ENCODE results near the gene NLRP4.
"Not testable (repeated sequence)": the region's sequence is repeated elsewhere in the genome, so short reads cannot be mapped to it uniquely, and the experiment has no call there.

Gene NLRP4

DNA sequence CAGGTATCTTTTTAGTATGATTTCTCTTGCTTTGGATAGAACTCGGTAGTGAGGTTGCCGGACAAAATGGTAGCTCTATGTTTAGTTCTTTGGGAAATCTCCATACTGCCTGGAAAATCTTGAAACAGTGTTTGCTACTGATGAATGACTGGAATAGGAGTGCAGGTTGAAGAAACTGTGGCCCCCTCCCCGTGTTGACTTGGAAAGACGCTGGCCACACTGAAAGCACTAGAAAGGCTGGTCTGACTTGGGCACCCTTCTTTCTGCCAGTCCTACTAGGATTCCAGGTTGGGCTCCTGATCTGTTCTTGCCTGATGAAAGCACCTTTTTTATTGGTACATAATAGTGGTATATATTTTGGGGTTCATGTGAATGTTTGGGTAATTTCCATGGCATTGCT is 46.3 kb downstream of the NLRP4 start:
- DNase-seq = no peak

DNA sequence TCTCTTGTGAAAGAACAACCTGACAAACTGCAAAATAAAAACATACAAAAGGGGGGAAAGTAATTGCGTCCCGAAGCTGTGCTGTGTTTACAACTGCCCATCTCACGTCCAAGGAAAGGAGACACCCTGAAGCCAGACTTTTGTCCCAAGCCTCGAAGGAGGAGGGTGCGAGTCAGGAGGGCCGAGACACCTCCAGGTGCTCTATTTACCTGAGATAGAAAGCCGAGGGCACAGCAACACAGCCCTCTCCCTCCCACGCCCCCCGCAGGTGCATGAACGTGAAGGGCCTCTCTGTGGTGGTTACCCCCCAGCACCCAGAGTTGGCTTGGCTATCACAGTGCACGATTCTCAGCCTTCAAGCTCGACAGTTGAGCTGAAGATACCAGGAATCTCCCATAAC is 62.6 kb downstream of the NLRP4 start:
- DNase-seq = no peak

DNA sequence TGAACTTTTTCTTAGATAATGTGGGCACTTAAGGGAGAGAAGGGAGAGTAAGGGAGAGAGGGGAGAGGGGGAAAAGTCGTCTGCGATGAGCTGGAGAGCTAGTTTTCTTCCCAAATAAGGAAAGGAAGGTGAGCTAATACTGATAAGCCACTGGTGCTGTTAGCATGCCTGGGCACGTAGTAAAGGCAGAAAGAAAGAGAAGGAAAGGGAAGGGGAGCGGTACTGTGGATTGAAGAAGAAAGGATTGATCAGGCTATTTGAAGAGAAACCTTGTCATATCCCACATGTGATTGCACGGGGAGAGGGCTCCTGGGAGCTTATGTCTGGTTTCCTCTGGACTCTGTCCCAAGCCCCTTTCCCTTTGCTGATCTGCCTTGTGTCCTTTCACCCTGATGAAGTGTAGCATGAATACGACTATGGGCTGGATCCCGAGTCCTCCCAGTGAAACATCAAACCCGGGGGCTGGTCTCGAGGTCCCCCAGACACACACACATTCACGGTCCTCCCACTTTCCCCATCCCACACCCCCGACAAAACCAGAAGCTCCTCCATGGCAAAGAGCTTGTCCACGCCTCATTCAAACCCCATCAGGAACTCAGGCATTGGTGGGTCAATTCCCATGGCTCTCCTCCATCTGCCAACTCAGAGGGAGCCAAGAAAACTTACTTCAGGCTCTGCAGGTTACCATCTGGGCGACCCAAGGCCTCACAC is 65.2 kb downstream of the NLRP4 start:
- no peak for DNase-seq

DNA sequence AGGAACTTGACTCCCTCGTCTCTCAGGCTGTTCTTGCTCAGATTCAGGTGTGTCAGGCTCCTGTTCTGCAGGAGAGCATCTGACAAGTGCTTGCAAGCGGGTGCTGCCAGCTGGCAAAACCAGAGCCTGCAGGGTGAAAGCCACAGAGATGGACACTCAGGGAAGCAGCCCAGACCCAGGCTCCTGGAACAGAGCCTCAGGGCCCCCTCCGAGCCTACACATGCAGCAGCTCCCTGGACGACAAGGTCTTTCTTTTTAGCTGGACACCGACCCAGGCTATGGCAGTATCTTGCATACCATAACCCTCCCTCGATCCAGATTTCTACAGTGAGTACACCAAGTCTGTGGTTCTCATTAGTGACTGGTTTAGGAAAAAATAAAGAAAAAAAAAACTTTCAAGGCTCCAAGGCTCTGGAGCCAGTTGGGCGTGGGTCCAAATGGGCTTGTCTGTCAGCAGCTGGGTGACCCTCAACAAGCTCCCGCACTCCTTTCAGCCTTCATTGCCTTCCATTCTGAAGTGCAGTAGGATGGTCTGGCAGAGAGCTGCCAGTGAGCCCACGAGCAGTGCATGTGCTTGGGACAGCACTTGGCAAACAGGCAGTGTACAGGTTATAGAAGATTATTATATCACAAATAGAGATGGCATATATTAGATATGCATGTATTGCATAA is 65.9 kb downstream of the NLRP4 start:
- DNase-seq = no peak

DNA sequence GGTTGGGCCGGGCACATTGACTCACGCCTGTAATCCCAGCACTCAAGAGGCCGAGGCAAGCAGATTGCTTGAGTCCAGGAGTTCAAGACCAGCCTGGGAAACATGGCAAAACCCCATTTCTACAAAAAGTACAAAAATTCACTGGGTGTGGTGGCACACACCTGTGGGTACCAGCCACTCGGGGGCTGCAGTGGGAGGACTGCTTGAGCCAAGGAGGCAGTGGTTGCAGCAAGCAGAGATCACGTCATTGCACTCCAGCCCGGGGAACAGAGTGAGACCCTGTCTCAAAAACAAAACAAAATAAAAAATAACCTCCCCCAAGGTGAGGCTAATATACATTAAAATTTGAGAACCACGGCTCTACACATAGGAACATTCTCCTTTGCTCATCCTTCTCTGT is 70.9 kb downstream of the NLRP4 start:
- no peak for DNase-seq

DNA sequence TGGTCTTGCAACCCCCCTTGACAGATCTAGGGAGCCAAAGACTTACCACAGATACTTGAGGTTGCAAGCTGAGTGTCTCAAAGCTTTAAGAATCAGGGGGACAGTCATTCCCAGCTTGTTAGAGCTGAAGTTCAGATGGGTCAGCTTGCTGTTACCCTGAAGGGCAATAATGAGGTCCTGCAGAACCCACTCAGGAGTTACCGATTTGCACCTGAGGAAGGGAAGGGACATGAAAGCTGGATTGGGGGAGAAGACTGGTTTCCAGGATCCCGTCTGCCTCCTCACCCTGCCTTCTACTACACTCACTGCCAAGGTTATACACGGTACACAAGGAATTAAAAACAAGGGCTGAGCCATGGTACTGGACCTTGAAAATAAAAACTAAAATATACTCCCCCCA is 71.4 kb downstream of the NLRP4 start:
- no peak for DNase-seq

DNA sequence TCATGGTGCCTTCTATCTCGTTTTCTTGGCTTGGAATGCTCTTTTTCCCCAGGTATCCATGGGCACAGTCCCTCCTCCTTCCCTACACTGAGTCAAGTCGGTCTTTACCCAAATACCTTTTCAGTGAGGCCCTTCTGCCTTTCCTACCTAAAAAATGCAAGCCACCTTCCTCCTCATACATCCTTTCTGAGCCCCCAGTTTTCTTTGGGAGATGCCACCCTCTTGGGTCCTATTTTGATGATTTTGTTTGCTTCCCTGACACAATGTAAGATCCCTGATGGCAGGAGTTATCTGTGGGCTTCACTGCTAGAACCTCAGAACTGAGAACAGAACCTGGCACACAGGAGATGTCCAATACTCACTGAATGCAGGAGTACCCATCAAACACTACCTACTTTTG is 73.5 kb downstream of the NLRP4 start:
- no peak for DNase-seq

DNA sequence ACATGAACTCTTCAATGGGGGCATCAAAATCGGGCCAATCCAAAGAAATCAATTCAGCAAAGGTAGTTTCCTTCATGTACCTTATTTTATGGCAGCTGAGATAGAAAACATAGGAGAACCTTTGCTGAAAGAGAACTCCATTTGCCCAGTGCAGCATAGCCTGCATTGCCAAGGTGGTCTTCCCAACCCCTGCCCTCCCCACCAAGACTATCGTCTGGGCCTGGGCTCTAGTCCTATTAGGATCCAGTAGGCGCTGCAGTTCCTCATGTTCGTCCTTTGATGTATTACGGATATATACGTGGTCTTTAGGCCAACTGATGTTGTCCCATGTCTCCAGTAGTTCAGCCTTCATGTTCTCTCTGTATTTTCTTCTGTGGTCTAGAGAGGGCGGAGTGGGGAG is 76.6 kb downstream of the NLRP4 start:
- DNase-seq = no peak

DNA sequence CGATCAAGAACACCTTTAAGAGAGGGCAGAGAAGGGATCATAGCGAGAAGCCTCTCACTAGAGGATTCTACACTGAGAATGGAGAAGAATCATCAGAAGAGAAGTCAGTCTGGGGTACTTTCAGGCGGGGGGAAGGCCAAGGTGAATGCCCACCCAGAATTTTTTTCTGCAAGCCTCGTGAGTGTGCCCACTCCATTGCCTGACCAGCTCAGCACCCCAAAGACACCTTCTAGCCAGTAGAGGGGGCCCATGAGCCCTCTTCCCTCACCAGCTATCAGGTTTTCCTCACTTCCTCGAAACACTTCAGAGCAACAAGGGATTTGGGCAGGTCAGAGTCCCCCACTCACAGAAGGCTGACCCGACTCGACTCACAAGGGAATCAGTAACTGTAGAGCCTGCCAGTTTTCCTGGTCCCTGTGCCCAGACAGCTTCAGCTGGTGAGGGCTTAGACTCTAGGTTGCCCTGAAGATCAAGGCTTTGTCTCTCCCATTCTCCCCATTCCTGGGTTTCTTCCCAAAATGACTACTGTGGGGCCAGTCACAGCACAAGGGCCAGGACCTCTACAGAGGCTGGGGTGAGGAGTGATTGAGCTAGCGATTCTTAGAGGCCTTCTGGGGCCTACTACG is 77.4 kb downstream of the NLRP4 start:
- no peak for DNase-seq

DNA sequence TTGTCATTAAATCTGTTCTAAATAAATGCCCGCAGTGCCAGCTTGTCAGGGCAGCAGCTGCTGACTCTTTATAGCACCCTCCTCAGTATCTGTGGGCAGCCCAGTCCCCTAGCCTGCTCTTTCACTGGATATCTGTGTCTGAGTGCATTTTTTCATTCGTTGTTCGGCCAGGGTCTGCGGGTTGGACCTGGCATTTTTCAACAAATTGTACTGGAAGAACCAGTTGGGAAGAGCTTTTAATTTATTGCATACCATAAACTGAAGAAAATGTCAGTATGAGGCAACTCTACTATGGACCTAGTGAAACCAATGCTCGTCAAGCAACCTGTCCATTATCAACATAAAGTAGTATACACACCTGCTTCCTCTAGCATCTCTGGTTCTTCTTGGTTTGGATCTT is 87.2 kb downstream of the NLRP4 start:
- no peak for DNase-seq

DNA sequence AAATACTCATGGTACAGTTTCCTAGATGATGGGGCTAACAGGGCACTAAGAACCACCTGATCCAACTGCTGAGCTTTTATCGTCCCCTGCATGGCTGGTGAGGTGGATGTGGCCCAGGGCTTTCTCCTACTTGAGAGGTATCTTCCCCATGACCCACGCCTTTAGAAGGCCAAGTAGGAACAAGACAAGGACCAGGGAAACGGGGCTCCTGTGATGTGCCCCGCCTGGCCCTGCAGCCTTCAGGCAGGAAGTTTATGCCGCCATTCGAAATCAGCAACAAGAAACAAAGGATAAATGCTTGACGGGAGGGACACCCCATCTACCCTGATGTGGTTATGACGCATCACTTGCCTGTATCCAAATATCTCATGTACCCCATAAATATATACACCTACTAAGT is 91.7 kb downstream of the NLRP4 start:
- no peak for DNase-seq

DNA sequence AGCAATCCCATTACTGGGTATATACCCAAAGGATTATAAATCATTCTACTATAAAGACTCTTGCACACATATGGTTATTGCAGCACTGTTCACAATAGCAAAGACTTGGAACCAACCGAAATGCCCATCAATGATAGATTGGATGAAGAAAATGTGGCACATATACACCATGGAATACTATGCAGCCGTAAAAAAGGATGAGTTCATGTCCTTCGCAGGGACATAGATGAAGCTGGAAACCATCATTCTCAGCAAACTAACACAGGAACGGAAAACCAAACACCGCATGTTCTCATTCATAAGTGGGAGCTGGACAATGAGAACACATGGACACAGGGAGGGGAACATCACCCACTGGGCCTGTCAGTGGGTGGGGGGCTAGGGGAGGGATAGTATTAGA is 92.9 kb downstream of the NLRP4 start:
- DNase-seq = not testable (repeated sequence)

DNA sequence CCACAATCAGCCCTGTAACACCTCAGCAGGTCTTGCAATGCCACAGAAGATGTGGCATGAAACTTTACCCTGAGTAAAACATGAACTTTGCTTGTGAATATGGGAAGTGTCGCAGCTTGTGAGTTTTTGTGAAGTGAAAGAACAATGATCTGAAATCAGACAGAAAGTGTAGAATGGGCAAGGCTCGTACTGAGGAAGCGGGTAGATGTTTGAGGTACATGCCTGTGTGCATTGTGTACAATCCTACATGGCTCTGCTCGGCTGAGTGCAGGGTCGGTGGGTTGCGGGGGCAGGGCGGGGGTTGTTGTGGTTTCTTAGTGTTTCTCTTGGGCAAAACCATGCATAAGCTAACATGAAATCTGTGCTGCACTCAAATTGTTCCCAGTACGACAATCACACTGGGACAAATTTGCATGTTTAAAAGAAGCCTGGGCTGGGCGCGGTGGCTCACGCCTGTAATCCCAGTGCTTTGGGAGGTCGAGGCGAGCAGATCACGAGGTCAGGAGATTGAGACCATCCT is 94.7 kb downstream of the NLRP4 start:
- DNase-seq = no peak

Measured in activated CD4-positive, alpha-beta T cell treated with anti-CD3 and anti-CD28 coated beads, Interleukin-2, Interleukin-6, amounts not matched to agents 100 ng/mL and 50 ng/mL, durations not matched to agents 16 hours and 8 hours (primary cell).